ENCODE measurements around the gene CRACR2A. TPM values are rescaled to one million over a fixed set of nuclear protein-coding genes. Genes with fewer than 3 reads are reported as not detected.

Gene CRACR2A
- total and polyA plus RNA-seq, 2 of the 4 experiments (the other 2 are of a cell fraction) = 0.54 to 0.60 TPM

DNA sequence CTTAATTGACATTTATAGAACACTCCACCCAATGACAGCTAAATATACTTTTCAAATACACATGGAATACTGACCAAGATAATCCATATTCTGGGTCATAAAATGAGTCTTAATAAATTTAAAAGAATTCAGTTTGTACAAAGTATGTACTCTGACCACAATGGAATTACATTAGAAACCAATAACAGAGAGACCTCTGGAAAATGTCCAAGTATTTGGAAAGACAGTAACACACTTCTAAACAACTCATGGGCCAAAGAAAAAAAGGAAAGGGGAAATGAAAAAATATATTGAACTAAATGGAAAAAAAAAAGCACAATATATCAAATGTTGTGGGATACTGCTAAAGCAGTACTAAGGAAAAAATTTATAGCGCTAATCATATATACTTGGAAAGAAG, 52.0 kb downstream of the CRACR2A start:
- Histone ChIP-seq H2BK15ac (ENCODE audit: low read depth, low read length) (no peak overlapping the region), H2AFZ (replicated peaks; ENCODE audit: low read length, poor library complexity) (no peak overlapping the region), H3K79me1 (ENCODE audit: low read depth in 1 of 2, low read length in 2 of 2) (no peaks in the 10 kb centered on the region), H2BK20ac (ENCODE audit: low read depth, low read length) (no peak overlapping the region), H3K27ac (ENCODE audit: insufficient read depth, low read length) (no peak overlapping the region), H3K56ac (ENCODE audit: extremely low read depth, insufficient read depth, low read length) (no peak overlapping the region), H3K4me2 (ENCODE audit: low read depth, low read length) (no peak overlapping the region), H4K5ac (ENCODE audit: low read depth, low read length) (no peak overlapping the region), H3K18ac (ENCODE audit: low read depth, low read length) (no peak overlapping the region), H2BK5ac (ENCODE audit: low read depth, low read length, poor library complexity, severe bottlenecking) (no peak overlapping the region), H3K14ac (replicated peaks; ENCODE audit: low read depth, low read length) (no peak overlapping the region), H3K36me3 (ENCODE audit: control insufficient read depth, insufficient read depth, low read length) (no peaks in the 10 kb centered on the region), H3K9me1 (ENCODE audit: insufficient read depth, low read length) (peaks cover 10% of the 10 kb centered on the region), H4K8ac (ENCODE audit: low read depth in 2 of 2, low read length in 2 of 2) (no peak overlapping the region), H4K91ac (ENCODE audit: insufficient read depth, low read depth, low read length) (no peak overlapping the region), H2AK5ac (ENCODE audit: low read depth, low read length) (no peak overlapping the region), H3K4me1 (ENCODE audit: control insufficient read depth, insufficient read depth, low read length) (peaks cover 11% of the 10 kb centered on the region), H3K27me3 (ENCODE audit: control insufficient read depth, insufficient read depth, low read length) (no peaks in the 10 kb centered on the region), H3K9ac (ENCODE audit: low read depth, low read length) (no peak overlapping the region), H3K23ac (ENCODE audit: low read depth, low read length) (no peak overlapping the region), H2AK9ac (replicated peaks; ENCODE audit: low read depth, low read length, poor library complexity) (no peak overlapping the region), H4K20me1 (ENCODE audit: insufficient read depth, low read length) (no peaks in the 10 kb centered on the region), H3K9me3 (ENCODE audit: control insufficient read depth, insufficient read depth, low read length) (no peaks in the 10 kb centered on the region), H3K4me3 (ENCODE audit: insufficient read depth, low read depth, low read length) (no peak overlapping the region), H2BK120ac (ENCODE audit: low read depth, low read length) (no peak overlapping the region), H3K4ac (ENCODE audit: low read depth, low read length) (no peak overlapping the region)
- dilution Hi-C loops (cut with HindIII; ENCODE audit: low sequenced_read_pairs, unreplicated experiment) (no loop called here), in situ Hi-C loops (cut with MboI; ENCODE audit: low sequenced_read_pairs) (no loop called here), intact Hi-C loops (cut with micrococcal nuclease) (no loop called here)
- no peak for ATAC-seq (ENCODE audit: low read depth)
- POLR2A ChIA-PET (ENCODE audit: unreplicated experiment) = no interaction called here
- no TSS peak for BruUV-seq (replicated peaks)
- DNase-seq = peak; percentile 51
- TF ChIP-seq CHD1 (IDR thresholded peaks at IDR 0.05; ENCODE audit: low read depth, low read length) (no peak), MAZ (IDR thresholded peaks at IDR 0.05; ENCODE audit: borderline replicate concordance, low read depth, low read length) (no peak), MXI1 (IDR thresholded peaks at IDR 0.05; ENCODE audit: borderline replicate concordance, low read depth, low read length) (no peak), RCOR1 (IDR thresholded peaks at IDR 0.05; ENCODE audit: insufficient replicate concordance, low read length) (no peak), NFE2L2 (IDR thresholded peaks at IDR 0.05; ENCODE audit: low read depth, low read length) (no peak)
- WGBS, 2 experiments (ENCODE audit: extremely low coverage in 2 of 2, insufficient read length in 1 of 2) = no CpG with 5 or more reads among the region's 1 CpG
- CTCF ChIA-PET = interaction anchor here (0.5 kb wide), 1 partner anchor 122 kb away, joined by 7 read pairs; no protein-coding TSS in a partner anchor

Measured in IMR-90 (cell line).